Bronchial epithelial cell (primary cell): Measurements from ENCODE around the gene CAMK1. TPM values are rescaled to one million over a fixed set of nuclear protein-coding genes. Genes with fewer than 3 reads are reported as not detected.

Experiments used
- DNase-seq: peaks from one replicate; pipeline ENCODE4 v3.0.0-alpha.2; 2010; ENCODE audit warnings: low read depth
- FAIRE-seq: peaks from 2 replicates; lab custom pipeline; 2011; peaks lifted over from hg19 to GRCh38; lab: Jason Lieb, UNC
- H3K27me3 ChIP-seq: 2 replicates; pipeline ENCODE4 v1.5.1; 2011; ENCODE audit warnings: low read length; ENCODE audit not compliant: control insufficient read depth, insufficient read depth
- H3K36me3 ChIP-seq: 2 replicates; pipeline ENCODE4 v1.5.1; 2011; ENCODE audit warnings: low read length; ENCODE audit not compliant: control insufficient read depth, insufficient read depth
- H3K4me3 ChIP-seq: 2 replicates; pipeline ENCODE4 v1.5.1; 2011; ENCODE audit warnings: mild to moderate bottlenecking, low read depth, low read length, control low read depth
- CTCF ChIP-seq: IDR thresholded peaks from 2 replicates; pipeline ENCODE4 v1.5.1; 2011; ENCODE audit warnings: mild to moderate bottlenecking, moderate library complexity, low read length, control low read depth, inconsistent platforms; ENCODE audit not compliant: insufficient read depth, severe bottlenecking
- total RNA-seq: library from RNA; depleted of rRNA; stranded (reverse); fragments of >200 nt; gene quantifications from 2 replicates; pipeline ENCODE4 v1.2.1, GENCODE V29; 2014

The CAMK1 gene
- total RNA-seq, 1 donor from 2014 or later: 18.2 TPM

GRCh38 chr3:9725775-9726515 is 43.8 kb downstream of the CAMK1 start:
- FAIRE-seq: no peak
- no peaks in the 10 kb centered on the region for H3K36me3 ChIP-seq
- TF ChIP-seq CTCF: no peak
- no peak overlapping the region for H3K4me3 ChIP-seq
- DNase-seq: no peak
- peaks cover 4% of the 10 kb centered on the region for H3K27me3 ChIP-seq

GRCh38 chr3:9721700-9722060 is 48.1 kb downstream of the CAMK1 start:
- no peak overlapping the region for H3K4me3 ChIP-seq
- DNase-seq (no peak), FAIRE-seq (no peak)
- no peaks in the 10 kb centered on the region for H3K36me3 ChIP-seq
- H3K27me3 ChIP-seq: peaks cover 4% of the 10 kb centered on the region
- TF ChIP-seq CTCF: no peak

- no peak for TF ChIP-seq CTCF
- peaks cover 4% of the 10 kb centered on the region for H3K27me3 ChIP-seq
- no peaks in the 10 kb centered on the region for H3K36me3 ChIP-seq
- no peak overlapping the region for H3K4me3 ChIP-seq
- DNase-seq (no peak), FAIRE-seq (no peak)
Measured at GRCh38 chr3:9721015-9721699, 48.6 kb downstream of the CAMK1 start.

GRCh38 chr3:9718118-9718517 is 51.6 kb downstream of the CAMK1 start:
- FAIRE-seq: no peak
- no peaks in the 10 kb centered on the region for H3K27me3 ChIP-seq
- H3K36me3 ChIP-seq: no peaks in the 10 kb centered on the region
- DNase-seq: no peak
- TF ChIP-seq CTCF: no peak
- H3K4me3 ChIP-seq: no peak overlapping the region

- Histone ChIP-seq H3K36me3 (no peaks in the 10 kb centered on the region), H3K4me3 (no peak overlapping the region), H3K27me3 (no peaks in the 10 kb centered on the region)
- FAIRE-seq (no peak), DNase-seq (no peak)
- no peak for TF ChIP-seq CTCF
Measured at GRCh38 chr3:9717563-9717962, 52.2 kb downstream of the CAMK1 start.
